Common myeloid progenitor, CD34-positive (primary cell): ENCODE measurements around the gene TMEM30A. TPM values are rescaled to one million over a fixed set of nuclear protein-coding genes. Genes with fewer than 3 reads are reported as not detected.

Experiments used
- CTCF ChIA-PET: fragments of 350-600 bp; sonication (Branson Sonifier 250); formaldehyde crosslinking; loops from one replicate; lab custom pipeline; 2021; ENCODE audit warnings: antibody characterized with exemption; lab: Charles Lee
- POLR2A ChIA-PET: fragments of 350-600 bp; sonication (Branson Sonifier 250); formaldehyde crosslinking; loops from one replicate; lab custom pipeline; 2021; ENCODE audit warnings: antibody characterized with exemption; lab: Charles Lee
- DNase-seq, 3 donors: peaks; one replicate each; pipeline versions ENCODE4 v3.0.0 to v3.0.0-alpha.2; 2013
- H3K27ac ChIP-seq, 2 experiments: 1 replicate in 1 of 2; 2 replicates in 1 of 2; pipeline ENCODE4 v1.7.0; 2013; ENCODE audit warnings: inconsistent platforms in 2 of 2, low read length in 2 of 2, mild to moderate bottlenecking in 2 of 2, low read depth in 1 of 2, moderate library complexity in 1 of 2; ENCODE audit not compliant: severe bottlenecking in 2 of 2, insufficient read depth in 1 of 2, poor library complexity in 1 of 2
- H3K27me3 ChIP-seq, 5 experiments: replicated peaks in 2 of 5; 1 replicate in 3 of 5; 2 replicates in 2 of 5; pipeline versions ENCODE4 v1.6.1 to v1.7.0; 2013; ENCODE audit warnings: low read length in 4 of 5, mild to moderate bottlenecking in 2 of 5, moderate library complexity in 2 of 5, inconsistent platforms in 1 of 5; ENCODE audit not compliant: insufficient read depth in 5 of 5, control insufficient read depth in 4 of 5
- H3K36me3 ChIP-seq, 4 experiments: 1 replicate in 2 of 4; 2 replicates in 2 of 4; pipeline versions ENCODE4 v1.6.1 to v1.7.0; 2013; ENCODE audit warnings: low read length in 3 of 4, control low read depth in 1 of 4, mild to moderate bottlenecking in 1 of 4; ENCODE audit not compliant: control insufficient read depth in 4 of 4, insufficient read depth in 4 of 4
- H3K4me1 ChIP-seq, 4 experiments: 1 replicate in 3 of 4; 2 replicates in 1 of 4; pipeline versions ENCODE4 v1.6.1 to v1.7.1; 2013; ENCODE audit warnings: low read length in 3 of 4, mild to moderate bottlenecking in 3 of 4, control low read depth in 1 of 4, inconsistent platforms in 1 of 4, moderate library complexity in 1 of 4; ENCODE audit not compliant: control insufficient read depth in 4 of 4, insufficient read depth in 4 of 4; ENCODE audit errors: control extremely low read depth in 1 of 4
- H3K4me3 ChIP-seq, 7 experiments: 1 replicate in 4 of 7; 2 replicates in 3 of 7; pipeline versions ENCODE4 v1.5.1 to v1.7.0; 2013; ENCODE audit warnings: mild to moderate bottlenecking in 7 of 7, low read length in 6 of 7, moderate library complexity in 6 of 7, inconsistent platforms in 2 of 7, low read depth in 2 of 7, control low read depth in 1 of 7; ENCODE audit not compliant: insufficient read depth in 4 of 7, control insufficient read depth in 1 of 7; ENCODE audit errors: extremely low read depth in 1 of 7
- H3K9me3 ChIP-seq, 5 experiments: 1 replicate in 4 of 5; 2 replicates in 1 of 5; pipeline versions ENCODE4 v1.6.1 to v1.7.1; 2013; ENCODE audit warnings: low read length in 4 of 5, mild to moderate bottlenecking in 2 of 5, inconsistent platforms in 1 of 5, low read depth in 1 of 5, moderate library complexity in 1 of 5; ENCODE audit not compliant: control insufficient read depth in 4 of 5, insufficient read depth in 2 of 5; ENCODE audit errors: control extremely low read depth in 1 of 5
- WGBS: methylation state at CpG from one replicate; pipeline ENCODE4 v1.1.5; 2013; ENCODE audit not compliant: insufficient coverage; 5-methylcytosine and 5-hydroxymethylcytosine counted together
- polyA plus RNA-seq: library from polyadenylated mRNA; unstranded; fragments of 120-200 nt; gene quantifications from one replicate; pipeline ENCODE4 v1.2.1, GENCODE V29; 2013

Gene TMEM30A
- 46.7 TPM for polyA plus RNA-seq

GRCh38 chr6:75284632-75285282, at the start of gene TMEM30A:
Gene TMEM30A (minus strand): TSS chr6:75284792. CDS start chr6:75284638, 154 bp downstream.
- 0% methylated on average over 51 of the region's 55 CpGs for WGBS
- Histone ChIP-seq H3K27me3 (no peaks in the 10 kb centered on the region), H3K36me3 (no peaks in the 10 kb centered on the region), H3K27ac (peak within 1 kb of the TSS; percentile 78 to 95), H3K4me1 (peaks cover 10 to 49% (median 29%) of the 10 kb centered on the region in 4 experiments), H3K4me3 (peak within 1 kb of the TSS; percentile 85 to 100 (median 99)), H3K9me3 (no peaks in the 10 kb centered on the region)
- CTCF ChIA-PET = interaction anchor here (1.3 to 3.1 kb wide), 4 partner anchors 9 to 27 kb away, joined by 4 to 16 read pairs (median 6); no protein-coding TSS in a partner anchor
- POLR2A ChIA-PET = interaction anchor here (1.6 to 1.7 kb wide), 2 partner anchors 9 to 41 kb away, joined by 5 read pairs; partner anchors contain the start of gene COX7A2
- peak; percentile 99 to 100 (median 99) for DNase-seq

GRCh38 chr6:75333676-75334200, 49.1 kb upstream of the TMEM30A start:
- Histone ChIP-seq H3K27ac (no peak overlapping the region), H3K4me1 (no peaks in the 10 kb centered on the region), H3K9me3 (no peaks in the 10 kb centered on the region), H3K27me3 (peaks cover 0 to 2% (median 1%) of the 10 kb centered on the region in 5 experiments), H3K4me3 (no peak overlapping the region), H3K36me3 (no peaks in the 10 kb centered on the region)
- ChIA-PET CTCF (interaction anchor here (1.0 to 1.4 kb wide), 2 partner anchors 36 kb away, joined by 3 to 4 read pairs; no protein-coding TSS in a partner anchor), POLR2A (no interaction called here)
- DNase-seq = no peak
- WGBS = no CpG with 5 or more reads among the region's 2 CpGs

- DNase-seq = no peak
- ChIA-PET CTCF (interaction anchor here (1.4 kb wide), 1 partner anchor 11 kb away, joined by 3 read pairs; no protein-coding TSS in a partner anchor), POLR2A (no interaction called here)
- Histone ChIP-seq H3K27ac (no peak overlapping the region), H3K4me1 (no peaks in the 10 kb centered on the region), H3K9me3 (no peaks in the 10 kb centered on the region), H3K4me3 (no peak overlapping the region), H3K27me3 (peaks cover 0 to 2% (median 1%) of the 10 kb centered on the region in 5 experiments), H3K36me3 (no peaks in the 10 kb centered on the region)
- no CpG with 5 or more reads among the region's 2 CpGs for WGBS
Observed at GRCh38 chr6:75331151-75331550, 46.6 kb upstream of the TMEM30A start.

- Histone ChIP-seq H3K4me3 (no peak overlapping the region), H3K4me1 (no peaks in the 10 kb centered on the region), H3K36me3 (no peaks in the 10 kb centered on the region), H3K27ac (no peak overlapping the region), H3K27me3 (peaks cover 0 to 2% (median 1%) of the 10 kb centered on the region in 5 experiments), H3K9me3 (no peaks in the 10 kb centered on the region)
- DNase-seq = no peak
- POLR2A ChIA-PET = no interaction called here
- CTCF ChIA-PET = no interaction called here
- WGBS = no CpG with 5 or more reads among the region's 1 CpG
Observed at GRCh38 chr6:75329703-75330102, 45.1 kb upstream of the TMEM30A start.

GRCh38 chr6:75327807-75328206, 43.2 kb upstream of the TMEM30A start:
- DNase-seq = no peak
- ChIA-PET POLR2A (no interaction called here), CTCF (no interaction called here)
- Histone ChIP-seq H3K27ac (no peak overlapping the region), H3K4me1 (no peaks in the 10 kb centered on the region), H3K4me3 (no peak overlapping the region), H3K36me3 (no peaks in the 10 kb centered on the region), H3K27me3 (peaks cover 0 to 2% (median 0%) of the 10 kb centered on the region in 5 experiments), H3K9me3 (no peaks in the 10 kb centered on the region)
- WGBS = no CpG with 5 or more reads among the region's 1 CpG

- 93% methylated on average over 2 of the region's 2 CpGs for WGBS
- POLR2A ChIA-PET = no interaction called here
Observed at GRCh38 chr6:75326557-75327258, 42.1 kb upstream of the TMEM30A start.

More at GRCh38 chr6:75326557-75327258, 42.1 kb upstream of the TMEM30A start:
- no peaks in the 10 kb centered on the region for H3K9me3 ChIP-seq
- H3K27me3 ChIP-seq = no peaks in the 10 kb centered on the region
- H3K4me1 ChIP-seq = no peaks in the 10 kb centered on the region
- no peaks in the 10 kb centered on the region for H3K36me3 ChIP-seq
- DNase-seq = no peak
- H3K4me3 ChIP-seq = no peak overlapping the region
- CTCF ChIA-PET = interaction anchor here (0.6 kb wide), 1 partner anchor 8 kb away, joined by 3 read pairs; no protein-coding TSS in a partner anchor
- no peak overlapping the region for H3K27ac ChIP-seq
